Spleen (tissue), 7 donors: ENCODE data around the gene EDAR.

Experiments
- POLR2A ChIP-seq, 3 donors: fragments of 450-650 bp; IDR thresholded peaks; one replicate each; pipeline ENCODE4 v1.5.1; 2017; ENCODE audit warnings: antibody characterized with exemption in 3 of 3, mild to moderate bottlenecking in 1 of 3
- POLR2AphosphoS5 ChIP-seq, 3 donors: sonication (generic); formaldehyde crosslinking; IDR thresholded peaks; one replicate each; pipeline ENCODE4 v1.5.1; 2017; ENCODE audit warnings: antibody characterized with exemption in 3 of 3
- TF ChIP-seq, protein P1 (sequence below), 11 experiments: fragments of 200-600 bp in 7 of 11; fragments of 450-650 bp in 4 of 11; sonication (generic) in 4 of 11; IDR thresholded peaks in 8 of 11; conservative IDR thresholded peaks in 3 of 11; 1 replicate in 7 of 11; 2 replicates in 4 of 11; pipeline versions ENCODE4 v1.4.0 to v1.8.0; 2016 to 2021; ENCODE audit warnings: antibody characterized with exemption in 11 of 11, inconsistent platforms in 4 of 11, mild to moderate bottlenecking in 1 of 11
- donor health status: DM: no; HTN: no; CAD: no; lungs with moderate emphysema.
- donor health status: DM: no; HTN: no; CAD: no.
- donor health status: DM: no; HTN: no; CAD: no.

DNA sequence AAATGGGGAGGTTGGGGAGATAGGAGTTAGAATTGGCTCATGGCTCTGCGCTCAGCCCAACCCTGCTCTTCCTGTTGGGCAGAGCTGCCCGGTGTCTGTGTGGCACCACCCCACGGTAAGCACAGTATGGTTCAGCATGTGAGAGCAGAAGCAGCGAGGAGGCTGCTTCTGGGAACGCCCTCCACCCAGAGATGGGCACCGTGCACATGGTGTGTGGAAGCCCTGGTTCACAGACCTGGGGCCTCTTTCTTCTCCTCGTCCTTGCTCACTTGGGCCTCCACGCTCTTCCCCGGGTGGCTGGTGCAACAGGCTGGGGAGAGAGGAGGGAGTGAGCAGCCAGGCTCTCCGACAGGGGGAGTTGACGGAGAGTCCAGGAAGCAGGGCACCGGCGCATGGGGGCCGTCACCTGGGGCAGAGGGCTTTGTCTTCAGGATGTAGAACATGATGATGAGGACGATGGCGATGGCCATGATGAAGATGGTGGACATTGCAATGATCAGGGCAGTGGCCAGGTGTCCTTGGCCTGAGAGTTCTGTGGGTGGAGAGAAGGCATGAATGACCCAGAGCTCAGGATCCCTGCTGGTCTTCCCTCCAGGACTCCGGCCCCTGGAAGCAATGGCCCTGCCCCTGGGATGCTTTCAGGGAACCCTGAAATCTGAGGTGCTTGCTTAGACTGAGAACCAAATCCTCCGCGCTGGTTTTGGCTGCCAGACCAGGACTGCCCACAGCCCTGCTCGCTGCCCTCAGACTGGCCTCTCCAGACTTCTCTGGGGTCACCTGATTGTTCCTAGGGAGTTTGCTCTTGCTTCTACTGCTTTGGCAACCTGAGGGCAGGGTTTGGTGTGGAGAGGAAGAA lies 78.3 kb downstream of the EDAR start:
- TF ChIP-seq POLR2AphosphoS5 (IDR thresholded peaks at IDR 0.05) (no peak), POLR2A (IDR thresholded peaks at IDR 0.05) (no peak)
- TF ChIP-seq, protein P1, sequence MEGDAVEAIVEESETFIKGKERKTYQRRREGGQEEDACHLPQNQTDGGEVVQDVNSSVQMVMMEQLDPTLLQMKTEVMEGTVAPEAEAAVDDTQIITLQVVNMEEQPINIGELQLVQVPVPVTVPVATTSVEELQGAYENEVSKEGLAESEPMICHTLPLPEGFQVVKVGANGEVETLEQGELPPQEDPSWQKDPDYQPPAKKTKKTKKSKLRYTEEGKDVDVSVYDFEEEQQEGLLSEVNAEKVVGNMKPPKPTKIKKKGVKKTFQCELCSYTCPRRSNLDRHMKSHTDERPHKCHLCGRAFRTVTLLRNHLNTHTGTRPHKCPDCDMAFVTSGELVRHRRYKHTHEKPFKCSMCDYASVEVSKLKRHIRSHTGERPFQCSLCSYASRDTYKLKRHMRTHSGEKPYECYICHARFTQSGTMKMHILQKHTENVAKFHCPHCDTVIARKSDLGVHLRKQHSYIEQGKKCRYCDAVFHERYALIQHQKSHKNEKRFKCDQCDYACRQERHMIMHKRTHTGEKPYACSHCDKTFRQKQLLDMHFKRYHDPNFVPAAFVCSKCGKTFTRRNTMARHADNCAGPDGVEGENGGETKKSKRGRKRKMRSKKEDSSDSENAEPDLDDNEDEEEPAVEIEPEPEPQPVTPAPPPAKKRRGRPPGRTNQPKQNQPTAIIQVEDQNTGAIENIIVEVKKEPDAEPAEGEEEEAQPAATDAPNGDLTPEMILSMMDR (IDR thresholded peaks at IDR 0.05 in 8 of 11, conservative IDR thresholded peaks at IDR 0.05 in 3 of 11) = no peak
